ENCODE data around the gene TMEM150A.
"Not testable (repeated sequence)": the region's sequence is repeated elsewhere in the genome, so short reads cannot be mapped to it uniquely, and the experiment has no call there.

Gene TMEM150A

GRCh38 chr2:85602476-85603234 is at the start of gene TMEM150A:
Gene TMEM150A, minus strand, starts transcription at chr2:85602698. Its CDS starts 750 bp downstream, at chr2:85601948.
- DNase-seq (ENCODE audit: low read depth), result peak; percentile 66

- DNase-seq (ENCODE audit: low read depth), result no peak
Observed at GRCh38 chr2:85652056-85652455, 49.6 kb upstream of the TMEM150A start.

- no peak for DNase-seq (ENCODE audit: low read depth)
Observed at GRCh38 chr2:85651097-85651496, 48.6 kb upstream of the TMEM150A start.

GRCh38 chr2:85650456-85650855 is 48.0 kb upstream of the TMEM150A start:
- no peak for DNase-seq (ENCODE audit: low read depth)

GRCh38 chr2:85649201-85650190 is 47.0 kb upstream of the TMEM150A start:
- DNase-seq (ENCODE audit: low read depth), result no peak

- no peak for DNase-seq (ENCODE audit: low read depth)
Observed at GRCh38 chr2:85648619-85649018, 46.1 kb upstream of the TMEM150A start.

- no peak for DNase-seq (ENCODE audit: low read depth)
Observed at GRCh38 chr2:85647823-85648526, 45.5 kb upstream of the TMEM150A start.

GRCh38 chr2:85646166-85646565 is 43.7 kb upstream of the TMEM150A start:
- DNase-seq (ENCODE audit: low read depth), result no peak

- no peak for DNase-seq (ENCODE audit: low read depth)
Observed at GRCh38 chr2:85644909-85645308, 42.4 kb upstream of the TMEM150A start.

- DNase-seq (ENCODE audit: low read depth), result no peak
Observed at GRCh38 chr2:85642725-85643124, 40.2 kb upstream of the TMEM150A start.

- DNase-seq (ENCODE audit: low read depth), result no peak
Observed at GRCh38 chr2:85635636-85636035, 33.1 kb upstream of the TMEM150A start.

GRCh38 chr2:85635011-85635410 is 32.5 kb upstream of the TMEM150A start:
- no peak for DNase-seq (ENCODE audit: low read depth)

- no peak for DNase-seq (ENCODE audit: low read depth)
Observed at GRCh38 chr2:85631316-85631715, 28.8 kb upstream of the TMEM150A start.

- DNase-seq (ENCODE audit: low read depth), result no peak
Observed at GRCh38 chr2:85628658-85629057, 26.2 kb upstream of the TMEM150A start.

- DNase-seq (ENCODE audit: low read depth), result no peak
Observed at GRCh38 chr2:85623991-85624390, 21.5 kb upstream of the TMEM150A start.

- DNase-seq (ENCODE audit: low read depth), result no peak
Observed at GRCh38 chr2:85621338-85621737, 18.8 kb upstream of the TMEM150A start.

- DNase-seq (ENCODE audit: low read depth), result no peak
Observed at GRCh38 chr2:85619617-85620016, 17.1 kb upstream of the TMEM150A start.

- DNase-seq (ENCODE audit: low read depth), result not testable (repeated sequence)
Observed at GRCh38 chr2:85617723-85618122, 15.2 kb upstream of the TMEM150A start.

- DNase-seq (ENCODE audit: low read depth), result no peak
Observed at GRCh38 chr2:85615413-85615728, 12.9 kb upstream of the TMEM150A start.

- not testable (repeated sequence) for DNase-seq (ENCODE audit: low read depth)
Observed at GRCh38 chr2:85614757-85615156, 12.3 kb upstream of the TMEM150A start.

GRCh38 chr2:85613717-85614515 is 11.4 kb upstream of the TMEM150A start:
- no peak for DNase-seq (ENCODE audit: low read depth)

Data from stimulated activated CD8-positive, alpha-beta memory T cell treated with anti-CD3 and anti-CD28 coated beads, Interleukin-15, amount 100 ng/mL, for 1 hour (primary cell).